Measurements from ENCODE around the gene ARHGAP32.
"Not testable (repeated sequence)": the region's sequence is repeated elsewhere in the genome, so short reads cannot be mapped to it uniquely, and the experiment has no call there.

ARHGAP32 gene

DNA sequence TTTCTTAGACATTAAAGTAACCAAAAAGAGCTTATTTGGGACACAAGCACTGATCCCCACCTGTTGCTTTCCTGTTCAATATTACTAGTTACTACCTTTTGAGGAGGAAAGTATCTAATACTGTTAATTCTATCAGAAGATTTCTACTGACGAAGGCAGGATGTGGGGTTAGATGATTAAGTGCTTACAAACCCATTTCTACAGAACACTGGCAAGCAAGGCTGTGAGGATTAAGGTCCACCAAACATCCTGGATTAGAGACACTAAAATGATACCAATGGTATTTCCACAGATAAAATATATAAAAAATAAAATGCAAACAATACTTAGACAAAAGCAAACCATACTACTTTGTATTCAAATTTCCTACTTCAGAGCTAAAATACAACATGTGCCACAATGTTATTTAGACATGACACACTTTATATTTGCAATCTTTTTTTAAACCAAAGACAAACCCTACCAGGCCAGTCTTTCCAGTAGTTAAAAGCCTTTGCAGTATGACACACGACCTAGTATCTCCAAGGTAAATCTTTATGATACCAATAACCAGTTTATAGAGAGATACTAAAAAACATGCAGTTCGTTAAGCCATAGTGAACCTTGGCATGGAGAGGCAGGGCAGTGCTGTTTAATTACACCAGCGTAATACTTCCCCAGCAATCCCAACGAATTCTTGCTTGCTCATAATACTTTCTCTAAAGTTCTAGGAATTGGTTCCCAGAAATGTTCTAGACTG, 178.2 kb downstream of the ARHGAP32 start:
- no peak for DNase-seq

DNA sequence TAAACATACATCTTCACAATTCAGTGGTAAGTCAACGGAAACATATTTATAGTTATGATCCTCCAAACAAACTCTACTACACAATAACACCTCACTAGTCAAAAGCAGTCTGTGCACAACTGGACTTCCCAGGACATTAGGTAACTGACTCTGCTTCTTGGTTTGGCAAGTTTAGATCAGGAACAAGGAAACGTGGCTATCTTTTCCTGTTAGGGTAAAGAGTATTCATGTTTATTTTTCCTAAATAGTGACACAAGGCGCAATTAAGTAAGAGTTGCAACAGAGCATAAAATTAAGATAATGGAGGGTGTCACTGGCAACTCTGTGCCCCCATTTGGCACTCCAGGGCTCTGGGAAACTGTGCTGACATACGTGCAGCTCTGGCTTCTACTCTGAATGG, 179.2 kb downstream of the ARHGAP32 start:
- no peak for DNase-seq

DNA sequence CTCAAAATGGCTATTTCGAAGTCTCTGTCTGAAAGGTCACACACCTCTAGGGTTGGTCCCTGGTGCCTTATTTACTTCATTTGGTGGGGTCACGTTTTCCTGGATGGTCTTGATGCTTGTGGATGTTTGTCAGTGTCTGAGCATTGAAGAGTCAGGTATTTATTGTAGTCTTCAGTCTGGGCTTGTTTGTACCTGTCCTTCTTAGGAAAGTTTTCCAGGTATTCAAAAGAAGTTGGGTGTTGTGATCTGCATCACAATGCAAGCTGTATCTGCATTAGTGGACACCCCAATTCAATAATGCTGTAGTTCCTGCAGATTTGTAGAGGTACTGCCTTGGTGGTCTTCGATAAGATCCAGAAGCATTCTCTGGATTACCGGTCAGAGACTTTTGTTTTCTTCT, 186.0 kb downstream of the ARHGAP32 start:
- DNase-seq = no peak

DNA sequence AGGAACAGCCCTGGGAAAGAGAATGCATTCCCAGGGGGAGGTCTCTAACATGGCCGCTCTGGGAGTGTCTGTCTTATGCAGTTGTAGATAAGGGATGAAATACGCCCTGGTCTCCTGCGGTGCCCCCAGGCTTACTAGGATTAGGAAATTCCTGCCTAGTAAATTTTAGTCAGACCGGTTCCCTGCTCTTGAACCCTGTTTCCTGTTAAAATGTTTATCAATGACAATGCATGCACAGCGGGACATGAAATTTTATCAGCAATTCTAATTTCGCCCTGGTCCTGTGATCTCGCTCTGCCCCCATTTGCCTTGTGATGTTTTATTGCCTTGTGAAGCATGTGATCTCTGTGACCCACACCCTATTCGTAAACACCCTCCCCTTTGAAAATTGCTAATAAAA, 193.0 kb downstream of the ARHGAP32 start:
- DNase-seq = not testable (repeated sequence)

DNA sequence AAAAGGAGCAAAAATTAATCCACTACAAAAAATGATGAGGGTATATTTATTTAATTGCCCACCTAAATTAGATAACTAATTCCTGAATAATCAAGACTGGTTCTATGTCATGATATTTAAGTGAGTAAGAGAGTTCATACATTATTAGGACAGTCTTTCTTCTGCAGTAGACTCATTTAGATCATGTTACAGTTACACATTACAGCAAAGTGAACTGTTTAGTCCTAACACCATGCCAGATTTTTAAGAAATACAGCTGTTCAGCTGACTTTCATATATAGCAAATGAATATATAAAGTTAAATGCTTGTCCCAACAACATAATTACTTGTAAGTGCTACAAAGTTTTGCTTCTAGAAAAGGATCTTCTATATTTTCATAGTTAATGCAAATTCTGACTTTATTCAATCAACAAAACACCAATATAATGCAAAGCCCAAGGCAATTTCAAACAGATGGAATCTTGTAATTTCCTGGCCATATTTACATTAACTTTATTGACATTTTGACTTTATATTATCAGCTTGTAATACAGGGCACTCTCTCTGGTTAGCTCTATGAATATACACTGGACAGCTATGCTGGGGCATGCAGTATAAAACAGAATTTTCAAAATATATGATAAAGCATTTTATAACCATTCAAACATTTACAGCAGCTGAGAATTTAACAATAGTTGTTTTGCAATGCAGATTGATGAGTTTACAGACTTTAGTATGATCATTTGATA, 203.7 kb downstream of the ARHGAP32 start:
- no peak for DNase-seq

DNA sequence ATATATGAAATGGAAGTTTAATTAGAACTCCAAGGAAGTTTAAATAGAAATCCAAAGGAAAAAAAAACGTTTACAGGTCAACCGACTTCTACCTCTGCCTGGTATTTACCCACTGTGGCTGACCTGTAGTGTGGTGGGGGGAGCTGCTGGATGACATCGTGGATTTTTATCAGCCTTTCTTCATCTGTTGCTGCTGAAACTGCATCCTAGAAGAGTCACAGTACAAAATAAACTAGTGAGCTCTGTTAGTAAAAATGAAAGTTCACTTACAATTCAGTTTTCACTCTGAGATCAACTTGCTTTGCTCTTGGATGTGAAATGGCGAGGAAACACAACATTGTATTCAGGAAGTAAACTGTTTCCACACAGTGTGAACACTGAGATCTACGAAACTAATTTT, 206.2 kb downstream of the ARHGAP32 start:
- DNase-seq = no peak

DNA sequence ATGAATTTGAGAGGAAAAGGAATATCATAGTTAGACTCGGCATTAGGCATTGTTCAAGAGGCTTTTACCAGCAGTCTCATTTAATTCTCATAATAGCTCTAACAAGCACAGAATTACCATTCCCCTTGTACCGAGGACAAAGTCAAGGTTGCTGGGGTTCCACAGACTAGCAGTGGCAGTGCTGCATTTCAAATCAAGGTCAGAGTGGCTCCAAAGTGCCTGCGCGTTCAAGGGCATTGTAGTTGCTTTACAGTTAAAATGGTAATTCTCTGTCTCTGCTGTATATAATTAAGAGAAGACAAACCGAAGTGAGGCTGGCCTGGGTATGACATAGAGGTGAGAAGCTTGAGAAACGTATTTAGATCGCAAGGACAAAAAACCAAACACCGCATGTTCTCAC, 209.1 kb downstream of the ARHGAP32 start:
- no peak for DNase-seq

DNA sequence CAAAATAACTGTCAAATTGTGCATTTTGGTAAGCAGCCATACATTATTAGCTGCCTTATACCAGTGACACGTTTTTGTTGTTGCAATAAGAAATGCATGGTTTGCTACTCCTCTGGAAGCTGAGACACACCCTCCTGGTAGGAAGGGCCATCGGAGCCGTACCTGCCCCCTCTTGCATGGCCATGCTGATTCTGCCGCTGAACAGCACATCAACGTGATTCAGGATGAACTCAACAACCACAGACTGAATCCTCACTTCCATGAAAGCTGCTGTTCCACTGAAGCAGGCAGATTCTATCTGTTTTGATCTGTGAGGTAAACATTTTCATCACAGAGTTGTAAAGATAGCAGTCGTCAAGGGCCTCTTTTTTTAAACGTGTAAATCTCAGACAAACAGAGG, 210.9 kb downstream of the ARHGAP32 start:
- no peak for DNase-seq

DNA sequence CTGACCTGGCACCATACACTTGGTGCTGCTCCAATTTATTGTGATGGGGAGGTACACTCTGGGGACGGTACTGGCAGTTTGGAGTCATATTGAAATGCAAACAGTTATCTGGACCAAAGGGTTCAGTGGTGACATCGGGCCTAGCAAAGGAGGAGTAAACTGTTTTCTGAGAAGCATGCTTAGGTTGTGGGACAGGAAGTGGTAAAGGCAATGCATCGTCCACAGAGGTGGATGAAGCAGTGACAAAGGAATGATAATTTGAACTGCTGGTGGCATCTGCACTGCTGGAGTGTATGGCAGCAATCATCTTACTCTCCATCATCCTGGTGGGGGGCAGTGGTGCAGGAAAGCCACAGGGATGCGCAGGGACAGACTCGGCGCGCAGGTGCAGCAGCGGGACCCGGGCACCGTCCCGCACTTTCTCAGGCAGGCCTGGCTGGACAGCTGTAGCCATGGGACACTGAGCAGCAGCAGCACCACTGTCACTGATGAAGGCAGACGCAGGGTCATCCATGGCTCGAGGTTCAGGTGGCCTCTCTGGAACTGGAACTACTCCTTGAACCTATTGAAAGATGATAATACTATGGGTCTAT, 221.4 kb downstream of the ARHGAP32 start:
- no peak for DNase-seq

DNA sequence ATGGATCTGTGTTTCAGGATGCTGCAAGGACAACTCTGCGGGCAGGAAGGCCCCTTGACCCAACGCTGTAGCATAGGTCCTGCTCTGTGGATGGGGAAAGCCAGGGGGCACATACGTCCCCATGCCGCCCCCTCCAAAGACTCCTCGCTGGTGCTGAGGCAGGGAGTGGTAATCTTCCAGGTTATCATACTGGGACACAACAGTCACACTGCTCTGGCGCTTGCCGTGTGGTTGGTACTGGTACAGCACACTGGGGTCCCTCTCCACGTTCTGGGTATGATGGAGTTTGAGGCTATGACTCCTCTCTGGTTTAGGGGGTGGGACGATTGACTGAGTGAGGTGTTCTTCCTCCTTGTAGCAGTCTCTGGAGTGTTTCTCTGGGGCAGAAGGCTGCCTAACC, 223.2 kb downstream of the ARHGAP32 start:
- no peak for DNase-seq

DNA sequence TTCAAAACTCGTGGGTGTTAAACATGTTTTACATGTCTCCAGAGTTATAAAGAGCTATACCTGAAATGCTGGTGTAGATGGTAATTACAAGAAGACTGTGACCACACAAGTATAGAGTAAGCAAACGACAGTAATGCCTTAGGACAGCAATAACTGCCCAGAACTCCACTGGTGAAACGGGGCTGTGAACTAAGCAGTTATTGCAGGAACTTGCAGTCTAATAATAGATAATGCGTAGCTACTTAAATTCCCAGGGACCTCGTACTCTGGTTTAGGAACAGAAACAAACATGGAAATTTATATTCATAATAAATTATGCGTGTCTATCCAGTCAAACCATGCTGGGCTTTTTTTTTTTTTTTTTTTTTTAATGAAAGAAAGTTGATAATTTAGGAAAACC, 224.5 kb downstream of the ARHGAP32 start:
- DNase-seq = no peak

DNA sequence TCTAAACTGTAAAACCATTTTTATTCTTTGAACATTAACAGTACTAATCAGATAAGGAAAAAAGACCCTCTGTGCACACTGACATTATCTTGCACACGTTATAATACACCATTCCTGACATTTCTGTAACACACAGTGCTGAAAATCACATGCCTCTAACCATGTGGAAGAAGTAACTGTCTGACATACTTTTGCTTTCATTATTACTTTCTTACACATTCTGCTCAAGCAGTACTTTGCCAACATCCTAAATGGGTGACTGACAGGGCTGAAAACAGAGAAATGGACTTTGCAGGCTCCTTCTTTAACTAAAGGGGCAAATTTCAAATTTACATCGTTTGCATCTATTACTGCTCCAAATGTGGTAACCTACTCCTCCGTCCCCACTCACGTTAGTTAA, 226.6 kb downstream of the ARHGAP32 start:
- DNase-seq = no peak

DNA sequence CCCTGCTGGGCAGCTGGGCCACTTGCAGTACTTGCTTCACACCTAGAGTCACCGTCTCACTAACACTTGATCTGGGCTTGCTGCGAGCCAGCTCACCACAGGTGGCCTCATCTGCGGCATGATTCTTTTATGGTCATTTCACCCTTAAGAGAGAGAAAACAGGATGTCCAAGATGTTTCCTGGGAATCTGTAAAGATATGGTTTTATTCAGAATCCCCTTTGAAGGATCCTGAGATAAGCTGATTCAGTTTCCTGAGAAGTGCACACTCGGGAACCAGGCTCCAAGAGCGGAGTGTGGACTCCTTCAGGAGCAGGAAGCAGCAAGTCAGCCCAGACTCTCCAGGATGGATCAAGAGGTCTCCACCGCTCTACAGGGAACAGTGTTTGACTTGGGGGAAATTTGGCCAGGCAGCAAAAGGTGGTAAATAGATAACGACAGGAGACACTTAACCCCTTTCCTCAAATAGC, 227.6 kb downstream of the ARHGAP32 start:
- DNase-seq = peak; percentile 13

DNA sequence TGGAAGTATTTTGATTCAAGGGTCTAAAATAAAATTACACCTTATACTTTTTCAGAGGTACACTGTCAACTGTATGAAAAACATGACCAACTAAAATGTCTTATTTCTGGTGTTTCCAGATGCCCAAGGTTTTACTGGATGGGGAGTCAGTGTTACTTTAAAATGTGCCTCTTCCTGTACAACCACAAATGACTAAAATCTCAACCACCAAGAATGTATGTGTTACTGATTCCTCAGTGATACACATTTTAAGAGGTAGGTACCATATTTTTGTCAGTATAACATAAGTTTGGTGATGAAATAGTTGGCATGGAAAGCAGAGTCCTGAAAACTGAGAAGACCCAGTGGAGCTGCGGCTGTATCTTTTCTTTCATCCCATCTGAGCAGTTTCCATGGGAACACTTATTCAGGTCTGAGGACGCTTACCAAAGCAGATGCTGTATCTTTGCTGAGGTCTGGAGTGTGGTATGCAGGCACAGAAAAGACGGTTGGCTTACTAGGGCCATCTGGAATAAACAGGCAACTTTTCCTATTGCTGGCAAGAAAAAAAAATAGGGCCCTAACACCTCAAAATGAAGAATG, 228.3 kb downstream of the ARHGAP32 start:
- no peak for DNase-seq

DNA sequence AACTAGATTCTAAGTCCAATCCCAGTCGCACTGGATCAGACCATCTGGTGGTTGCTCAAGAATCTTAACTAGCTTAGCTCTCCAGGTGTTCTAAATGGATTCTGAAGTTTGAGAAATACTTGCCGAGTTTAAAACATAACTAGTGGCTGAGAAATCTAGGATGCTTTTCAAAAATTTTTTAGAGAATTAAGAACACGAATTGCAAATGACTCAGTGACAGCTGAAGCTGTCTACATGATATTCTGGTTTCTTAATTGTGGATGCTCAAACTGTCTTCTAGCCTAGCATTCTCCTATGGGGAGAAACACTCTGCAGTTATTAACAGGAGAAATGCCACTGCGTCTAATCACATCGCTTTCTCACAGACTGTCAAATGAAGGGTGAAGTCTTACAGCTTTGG, 229.2 kb downstream of the ARHGAP32 start:
- no peak for DNase-seq

DNA sequence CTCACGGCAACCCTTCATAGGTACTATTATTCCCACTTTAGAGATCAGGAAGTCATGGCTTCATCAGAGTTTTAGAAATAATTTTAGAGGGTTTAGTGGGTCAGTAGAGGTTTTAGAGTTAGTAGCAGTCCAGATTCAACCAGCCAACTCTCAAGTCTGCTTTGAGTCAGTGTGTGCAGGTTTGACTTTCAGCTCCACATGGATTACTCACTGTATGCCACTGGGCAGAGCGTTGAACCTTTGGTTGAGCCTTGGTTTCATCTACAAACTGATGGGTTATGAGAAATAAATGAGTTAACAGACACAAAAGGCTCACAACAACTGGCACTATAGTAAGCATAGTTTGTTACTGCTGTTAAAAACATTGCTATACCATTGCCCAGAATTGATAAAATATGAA, 230.5 kb downstream of the ARHGAP32 start:
- DNase-seq = no peak

DNA sequence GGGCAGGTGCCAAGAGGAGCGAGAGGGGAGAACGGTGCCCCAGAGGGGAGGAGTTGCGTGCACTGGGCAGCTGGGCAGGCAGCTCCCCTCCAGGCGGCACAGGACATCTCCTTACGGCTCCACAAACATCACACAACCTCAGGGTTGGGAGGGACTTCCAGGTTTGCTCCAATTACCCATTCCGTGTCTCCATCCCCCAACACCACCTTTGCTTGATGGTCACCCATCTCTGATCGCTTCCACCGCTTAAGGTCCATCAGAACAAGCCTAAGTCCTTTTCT, 235.0 kb downstream of the ARHGAP32 start:
- no peak for DNase-seq

DNA sequence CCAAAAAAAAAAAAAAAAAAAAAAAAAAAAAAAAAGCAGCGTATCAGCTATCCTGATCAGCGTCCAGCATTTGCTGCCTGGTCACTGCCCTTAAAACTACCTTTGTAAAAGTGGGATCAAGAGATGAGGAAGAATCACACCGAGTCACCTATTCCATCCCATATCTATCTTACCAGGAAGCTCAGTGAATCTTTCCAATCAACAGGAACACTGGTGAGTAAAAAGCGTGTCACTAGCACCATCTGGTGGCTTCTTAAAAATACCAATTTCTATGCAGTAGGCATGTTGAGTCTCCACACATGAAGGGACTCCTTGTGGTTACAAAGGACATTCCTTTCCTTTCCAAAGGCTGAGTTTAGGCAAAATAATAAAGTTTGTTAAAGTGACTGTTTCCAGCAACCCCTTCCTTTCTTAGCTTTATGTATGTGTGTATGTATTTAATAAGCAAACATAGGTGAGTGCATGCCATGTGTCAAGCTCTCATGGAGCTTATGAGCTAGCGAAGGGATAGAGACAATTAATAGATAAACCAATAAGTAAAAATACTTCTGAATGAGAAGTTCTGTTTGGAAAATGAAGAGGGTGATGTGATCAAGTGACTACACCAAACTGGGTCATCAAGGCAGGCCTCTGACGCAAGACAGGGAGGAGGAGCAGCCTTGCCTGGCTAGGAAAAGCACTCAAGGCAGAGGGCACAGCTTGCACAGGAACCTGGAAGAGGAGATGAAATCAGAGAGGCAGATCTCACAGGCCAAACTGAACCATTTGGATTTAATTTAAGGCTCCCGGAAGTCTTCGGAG, 235.5 kb downstream of the ARHGAP32 start:
- peak; percentile 83 for DNase-seq

DNA sequence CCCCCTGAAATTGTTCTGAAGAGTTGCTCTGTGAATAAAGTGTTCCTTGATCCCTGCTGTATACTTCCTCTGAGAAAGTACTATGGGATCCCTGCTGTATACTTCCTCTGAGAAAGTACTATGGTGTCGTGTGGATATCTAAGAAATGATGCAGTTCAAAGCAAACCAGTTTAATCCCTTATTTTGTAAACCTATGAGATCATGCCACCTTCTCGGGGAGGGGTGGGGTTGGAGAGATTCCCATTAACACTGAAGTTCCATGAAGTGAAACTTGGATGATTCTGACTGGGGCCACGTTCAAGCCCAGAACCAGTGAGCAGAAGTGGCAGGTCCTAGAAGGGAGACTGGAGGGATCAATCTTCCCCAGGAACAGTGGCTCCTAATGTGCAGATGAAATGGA, 236.5 kb downstream of the ARHGAP32 start:
- no peak for DNase-seq

DNA sequence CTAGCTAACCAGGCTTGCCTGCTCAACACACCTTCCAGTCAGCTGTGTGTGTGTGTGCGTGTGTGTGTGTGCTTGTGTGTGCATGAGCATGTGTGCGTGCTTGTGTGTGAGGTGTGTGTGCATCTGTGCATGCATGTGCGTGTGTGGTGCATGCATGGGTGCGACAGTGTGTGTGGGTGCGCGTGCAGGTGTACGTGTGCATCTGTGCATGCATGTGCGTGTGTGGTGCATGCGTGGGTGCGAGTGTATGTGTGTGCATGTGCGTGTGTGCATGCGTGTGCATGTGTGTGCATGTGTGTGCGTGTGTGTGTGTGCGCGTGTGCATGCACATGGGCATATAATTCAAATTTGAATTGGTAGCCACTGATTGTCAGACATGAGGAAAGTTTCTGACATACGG, 239.0 kb downstream of the ARHGAP32 start:
- no peak for DNase-seq

DNA sequence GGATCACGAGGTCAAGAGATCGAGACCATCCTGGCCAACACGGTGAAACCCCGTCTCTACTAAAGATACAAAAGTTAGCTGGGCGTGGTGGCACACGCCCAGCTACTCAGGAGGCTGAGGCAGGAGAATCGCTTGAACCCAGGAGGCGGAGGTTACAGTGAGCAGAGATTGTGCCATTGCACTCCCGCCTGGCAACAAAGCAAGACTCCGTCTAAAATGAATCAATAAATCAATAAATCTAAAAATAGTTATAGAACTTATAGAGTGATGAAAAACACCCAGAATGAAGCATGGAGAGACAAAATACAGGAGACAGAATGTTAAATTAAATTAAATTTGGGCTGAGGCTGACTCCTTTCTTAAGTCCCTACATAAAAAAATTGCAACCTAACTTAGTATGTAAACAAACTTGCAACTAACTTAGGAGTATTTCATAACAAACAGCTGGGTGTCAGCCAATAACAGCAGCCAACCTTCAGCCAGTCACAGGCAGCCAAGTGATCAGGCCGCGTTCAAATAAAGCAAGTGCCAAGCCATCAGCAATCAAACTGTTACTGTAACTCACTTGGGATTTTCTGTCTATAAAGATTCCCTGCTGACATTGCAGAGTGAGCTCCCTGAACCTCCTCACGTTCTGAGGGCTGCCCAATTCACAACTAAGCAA, 242.2 kb downstream of the ARHGAP32 start:
- DNase-seq = no peak

DNA sequence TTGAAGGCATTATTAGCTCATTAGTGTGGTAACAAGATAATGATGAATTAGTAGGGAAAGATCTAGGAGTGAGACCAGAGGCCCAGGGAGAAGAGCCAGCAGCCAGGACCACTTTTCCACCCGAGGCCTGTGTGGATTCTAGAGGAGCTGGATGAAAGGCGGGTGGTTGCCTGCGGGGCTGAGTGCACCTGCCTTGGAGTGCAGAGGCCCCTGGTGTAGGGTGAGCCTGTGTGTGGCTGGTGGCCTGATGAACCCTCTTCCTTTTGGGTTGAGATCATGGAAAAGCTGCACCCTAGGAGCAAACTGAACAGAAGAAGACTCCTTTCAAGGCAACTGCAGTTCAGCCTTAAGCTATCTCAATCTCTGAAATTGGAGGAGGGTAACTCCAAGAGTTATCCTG, 243.5 kb downstream of the ARHGAP32 start:
- peak; percentile 24 for DNase-seq

DNA sequence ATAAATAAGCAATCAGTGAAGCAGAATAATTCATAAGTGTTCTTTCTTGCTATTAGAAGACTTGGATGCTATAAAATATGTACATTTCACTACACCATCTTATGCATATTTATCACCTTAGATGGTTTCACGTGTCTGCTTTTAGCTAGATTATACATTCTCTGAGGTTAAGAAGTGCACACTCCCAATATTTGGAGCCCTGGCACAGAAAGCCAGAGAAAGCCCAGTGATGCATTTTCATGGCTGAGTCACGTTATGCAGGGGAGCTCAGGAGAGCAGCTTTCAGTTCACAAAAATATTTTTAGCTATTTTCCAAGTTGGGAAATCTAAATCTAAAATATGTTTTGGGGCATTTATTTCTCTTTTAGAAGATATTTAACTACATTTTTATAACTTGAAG, 244.4 kb downstream of the ARHGAP32 start:
- DNase-seq = no peak

Measured in NCI-H1092 treated with DMSO at 0.1 percent for 48 hours (cell line).